Measurements from ENCODE around the gene DNAJB1.

DNAJB1 gene

GRCh38 chr19:14471436-14472187 lies 46.6 kb downstream of the DNAJB1 start:
- DNase-seq: no peak

DNA sequence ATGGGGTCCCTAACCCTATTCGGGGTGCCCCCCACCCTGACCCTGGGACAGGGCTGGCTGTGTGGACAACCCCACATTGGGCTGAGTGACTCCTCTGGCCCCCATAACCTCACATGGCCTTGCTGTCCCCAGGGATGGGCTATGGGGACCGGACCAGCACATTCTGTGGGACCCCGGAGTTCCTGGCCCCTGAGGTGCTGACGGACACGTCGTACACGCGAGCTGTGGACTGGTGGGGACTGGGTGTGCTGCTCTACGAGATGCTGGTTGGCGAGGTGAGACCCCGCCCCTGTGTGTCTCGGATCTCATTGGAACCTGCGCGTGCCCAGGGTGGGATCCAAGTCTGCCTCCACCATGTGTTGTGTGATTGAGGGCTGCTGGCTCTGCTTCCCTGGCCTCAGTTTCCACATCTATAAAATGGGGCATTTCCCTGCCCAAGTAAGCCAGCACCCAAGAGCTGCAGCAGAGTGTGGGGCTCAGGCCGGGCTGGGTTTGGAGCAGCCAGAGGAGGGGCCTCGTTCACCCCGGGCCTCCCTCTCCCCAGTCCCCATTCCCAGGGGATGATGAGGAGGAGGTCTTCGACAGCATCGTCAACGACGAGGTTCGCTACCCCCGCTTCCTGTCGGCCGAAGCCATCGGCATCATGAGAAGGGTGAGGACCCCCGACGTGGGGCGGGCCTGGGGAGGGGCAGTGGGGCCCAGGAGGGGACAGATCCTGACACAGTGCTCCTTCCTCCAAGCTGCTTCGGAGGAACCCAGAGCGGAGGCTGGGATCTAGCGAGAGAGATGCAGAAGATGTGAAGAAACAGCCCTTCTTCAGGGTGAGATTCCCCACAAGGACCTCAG lies 47.9 kb downstream of the DNAJB1 start:
- no peak for DNase-seq

- no peak for DNase-seq
Observed at GRCh38 chr19:14467816-14468215, 50.4 kb downstream of the DNAJB1 start.

DNA sequence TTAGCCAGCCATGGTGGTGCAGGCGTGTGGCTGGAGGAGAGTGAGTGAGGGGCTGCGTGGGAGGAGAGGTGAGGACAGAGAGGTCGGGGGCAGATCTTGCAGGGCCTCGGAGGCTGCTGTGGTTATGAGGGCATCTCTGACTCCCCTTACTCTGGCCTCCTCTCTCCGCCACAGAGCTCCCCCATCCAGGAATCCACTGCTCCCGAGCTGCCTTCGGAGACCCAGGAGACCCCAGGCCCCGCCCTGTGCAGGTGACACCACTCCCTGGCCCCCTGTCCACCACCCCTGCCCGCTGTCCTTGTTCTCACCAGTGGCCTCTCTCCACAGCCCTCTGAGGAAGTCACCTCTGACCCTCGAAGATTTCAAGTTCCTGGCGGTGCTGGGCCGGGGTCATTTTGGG lies 50.8 kb downstream of the DNAJB1 start:
- no peak for DNase-seq

All from DMS79 (cell line).